HTERT RPE-1 (cell line): Measurements from ENCODE around the gene PPP1R13L.
"Not testable (repeated sequence)": the region's sequence is repeated elsewhere in the genome, so short reads cannot be mapped to it uniquely, and the experiment has no call there.

Experiments
- in situ Hi-C: fragments of 300-500 bp; cut with MboI; formaldehyde crosslinking; loops from 4 replicates; pipeline ENCODE4 v1.14.3; 2020; ENCODE audit warnings: low sequenced_read_pairs

PPP1R13L gene

DNA sequence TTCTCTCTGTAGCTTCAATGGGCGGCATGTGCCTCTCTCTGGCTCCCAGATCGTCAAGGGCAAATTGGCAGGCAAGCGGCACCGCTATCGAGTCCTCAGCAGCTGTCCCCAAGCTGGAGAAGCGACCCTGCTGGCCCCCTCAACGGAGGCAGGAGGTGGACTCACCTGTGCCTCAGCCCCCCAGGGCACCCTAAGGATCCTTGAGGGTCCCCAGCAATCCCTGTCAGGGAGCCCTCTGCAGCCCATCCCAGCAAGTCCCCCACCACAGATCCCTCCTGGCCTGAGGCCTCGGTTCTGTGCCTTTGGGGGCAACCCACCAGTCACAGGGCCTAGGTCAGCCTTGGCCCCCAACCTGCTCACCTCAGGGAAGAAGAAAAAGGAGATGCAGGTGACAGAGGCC lies 3.3 kb upstream of the PPP1R13L start:
- in situ Hi-C loops: no loop called here

DNA sequence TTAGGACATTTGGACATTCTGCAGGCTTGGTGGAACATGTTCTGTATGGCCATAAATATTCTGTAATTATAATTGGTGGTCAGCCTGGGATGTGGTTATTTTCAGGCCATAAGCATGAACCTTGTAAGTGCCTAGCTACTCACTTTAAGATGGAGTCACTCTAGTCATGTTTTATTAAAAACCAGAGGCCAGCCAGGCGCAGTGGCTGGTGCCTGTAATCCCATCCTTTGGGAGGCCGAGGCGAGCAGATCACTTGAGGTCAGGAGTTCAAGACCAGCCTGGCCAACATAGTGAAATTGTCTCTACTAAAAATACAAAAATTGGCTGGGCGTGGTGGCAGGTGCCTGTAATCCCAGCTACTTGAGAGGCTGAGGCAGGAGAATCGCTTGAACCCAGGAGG lies 2.7 kb upstream of the PPP1R13L start:
- in situ Hi-C loops: not testable (repeated sequence)

GRCh38 chr19:45407091-45407375 lies 2.2 kb upstream of the PPP1R13L start:
- in situ Hi-C loops: no loop called here

DNA sequence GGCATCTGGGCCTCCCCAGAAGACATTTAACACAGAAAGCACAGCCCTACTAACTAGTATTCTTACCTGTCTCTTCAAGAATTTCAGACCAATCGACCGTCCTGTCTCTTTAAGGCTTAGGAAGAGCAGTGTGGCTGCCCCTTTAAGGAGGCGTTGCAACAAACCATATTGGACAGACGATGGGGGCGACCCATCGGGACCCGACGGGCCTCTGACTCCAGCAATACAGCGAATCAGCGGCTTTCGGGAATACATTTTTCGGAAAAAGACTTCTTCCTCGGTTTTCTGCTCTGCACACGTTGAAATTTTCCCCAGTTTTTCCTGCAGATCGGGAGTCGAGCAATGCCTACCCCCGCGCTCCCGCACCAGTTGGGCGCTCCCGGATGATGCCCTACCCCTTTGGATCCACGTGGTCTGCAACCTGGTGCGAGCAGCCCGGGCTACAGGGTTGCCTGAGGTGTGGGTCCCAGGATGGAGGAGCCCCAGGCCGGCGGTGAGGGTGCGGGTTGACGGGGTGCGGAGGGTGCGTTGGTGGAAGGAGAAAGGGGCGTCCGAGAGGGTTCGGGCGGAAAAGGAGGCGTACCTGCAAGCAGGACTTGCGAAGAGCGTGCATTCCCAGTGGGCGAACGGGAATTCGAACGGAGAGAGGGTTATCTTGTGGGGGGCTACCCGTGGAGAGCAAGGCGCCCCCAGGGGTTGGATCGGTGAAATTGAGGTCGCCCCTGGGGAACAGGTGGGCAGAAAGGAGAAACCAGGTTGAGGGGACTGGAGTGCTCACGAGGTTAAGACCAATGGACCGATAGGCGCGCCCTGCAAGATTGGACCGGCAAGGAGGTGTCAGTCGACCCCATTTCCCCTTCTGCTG lies 1.6 kb upstream of the PPP1R13L start, which contains the start of gene POLR1G:
Gene POLR1G, plus strand, starts transcription at position 419 of the 865 bp plus-strand sequence. Its CDS starts 53 bp downstream, at position 472.
- in situ Hi-C loops: no loop called here

- in situ Hi-C loops: no loop called here
Measured at GRCh38 chr19:45405435-45406225, 761 bp upstream of the PPP1R13L start.

- in situ Hi-C loops: no loop called here
Measured at GRCh38 chr19:45403781-45404556, 900 bp downstream of the PPP1R13L start.

DNA sequence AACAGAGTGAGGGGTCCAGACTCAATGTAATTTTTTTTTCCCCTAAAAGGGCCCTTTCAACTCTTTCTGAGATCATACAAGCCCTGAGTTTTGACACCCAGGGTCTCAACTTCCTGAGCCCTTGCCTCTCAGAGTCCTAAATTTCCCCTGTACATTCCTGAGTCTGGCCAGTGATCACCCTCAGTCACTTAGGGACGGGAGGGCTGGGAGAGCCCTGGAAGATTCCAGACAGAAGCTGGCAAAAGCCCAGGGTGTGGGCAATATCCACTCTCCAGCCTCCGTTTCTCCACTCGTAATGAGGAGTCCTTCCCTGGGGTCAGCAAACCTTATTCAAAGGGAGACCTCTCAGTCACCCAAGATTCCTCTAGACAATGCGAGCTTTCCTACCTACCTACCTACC lies 1.6 kb downstream of the PPP1R13L start:
- in situ Hi-C loops: no loop called here

DNA sequence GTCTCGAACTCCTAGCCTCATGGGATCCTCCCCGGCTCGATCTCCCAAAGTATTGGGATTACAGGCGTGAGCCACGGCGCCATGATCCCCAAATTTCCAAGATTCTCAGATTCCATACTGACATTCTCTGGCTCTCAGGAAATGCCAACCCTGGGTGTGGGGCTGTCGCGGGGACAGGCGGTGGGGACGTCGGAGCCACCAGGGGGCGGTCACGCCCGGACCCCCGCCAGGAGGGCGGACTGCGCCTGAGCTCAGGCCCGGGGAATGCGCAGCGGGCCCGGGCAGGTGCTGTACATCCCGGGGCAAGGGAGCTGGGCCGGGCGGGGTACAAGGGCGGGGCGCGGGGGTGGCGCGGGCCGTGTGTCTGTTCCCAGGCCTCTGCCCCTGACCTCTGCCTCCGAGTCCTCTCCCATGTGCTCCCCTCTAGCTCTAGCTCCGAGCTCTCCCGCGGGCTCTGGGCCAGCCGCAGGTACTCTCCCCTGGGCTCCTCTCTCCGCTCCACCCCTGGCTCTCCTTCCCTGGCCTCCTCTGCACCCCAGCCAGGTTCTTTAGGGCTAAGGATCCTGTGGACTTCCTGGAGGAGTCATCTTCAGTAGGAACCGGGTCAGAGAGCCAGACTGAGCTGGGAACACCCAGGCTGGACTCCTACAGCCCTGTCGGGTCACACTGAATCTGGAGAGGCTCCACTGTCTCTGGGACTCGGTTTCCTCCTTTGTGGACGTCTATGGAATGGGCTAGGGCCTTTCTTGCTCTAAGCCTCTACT lies 2.4 kb downstream of the PPP1R13L start:
- in situ Hi-C loops: no loop called here

DNA sequence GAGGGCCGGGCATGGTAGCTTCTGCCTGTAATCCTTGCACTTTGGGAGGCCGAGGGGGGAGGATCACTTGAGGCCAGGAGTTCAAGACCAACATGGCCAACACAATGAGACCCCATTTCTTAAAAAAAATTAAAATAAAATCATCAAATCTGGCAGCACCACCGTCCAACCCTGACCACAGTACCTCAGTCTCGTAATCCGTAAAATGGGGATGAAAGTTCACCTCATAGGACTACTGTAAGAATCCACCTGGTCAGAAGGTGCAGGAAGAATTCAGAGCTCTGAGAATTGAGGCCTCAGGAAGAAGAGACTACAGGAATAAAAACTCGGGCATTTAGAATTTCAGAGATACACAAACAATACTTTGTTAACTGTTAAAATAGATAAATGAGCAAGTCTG lies 3.1 kb downstream of the PPP1R13L start:
- in situ Hi-C loops: no loop called here

- in situ Hi-C loops: no loop called here
Measured at GRCh38 chr19:45400192-45400591, 4.7 kb downstream of the PPP1R13L start.

- in situ Hi-C loops: no loop called here
Measured at GRCh38 chr19:45395821-45396617, 8.8 kb downstream of the PPP1R13L start.

DNA sequence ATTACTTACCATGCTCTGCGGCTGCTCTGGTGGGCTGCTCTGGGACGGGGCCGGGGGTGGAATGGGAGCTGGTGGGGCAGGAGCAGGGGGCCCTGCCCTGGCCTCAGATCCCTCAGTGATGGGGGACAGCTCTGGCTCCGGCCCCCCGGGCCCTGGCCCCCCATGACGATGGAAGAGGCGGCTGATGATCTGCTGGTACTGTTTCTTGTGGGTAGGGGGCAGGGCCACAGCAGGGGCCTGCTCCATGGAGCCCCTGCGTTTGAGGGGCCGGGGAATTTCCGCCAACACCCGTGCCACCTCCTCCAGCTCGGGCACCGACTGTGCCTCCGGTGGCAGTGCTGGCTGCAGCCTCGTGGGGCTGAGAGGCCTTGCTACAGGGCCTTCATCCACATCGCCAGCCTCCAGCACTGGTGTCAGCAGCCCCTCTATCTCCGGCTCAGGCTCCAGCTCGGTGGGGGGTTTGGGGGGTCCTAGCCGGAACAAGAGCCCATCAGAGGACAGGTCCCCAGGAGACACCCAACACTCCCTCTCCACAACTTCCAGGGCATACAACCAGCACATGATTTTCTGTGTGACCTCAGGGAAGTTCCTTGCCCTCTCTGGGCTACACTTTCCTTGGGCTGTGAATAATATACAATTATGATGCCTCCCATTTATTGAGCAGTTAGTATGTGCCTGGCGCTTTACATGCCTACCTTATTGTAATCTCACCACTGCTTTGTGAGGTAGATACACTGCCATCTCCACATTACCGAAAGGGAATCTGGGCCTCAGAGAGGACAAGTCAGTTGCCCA lies 12.8 kb downstream of the PPP1R13L start:
- in situ Hi-C loops: no loop called here

DNA sequence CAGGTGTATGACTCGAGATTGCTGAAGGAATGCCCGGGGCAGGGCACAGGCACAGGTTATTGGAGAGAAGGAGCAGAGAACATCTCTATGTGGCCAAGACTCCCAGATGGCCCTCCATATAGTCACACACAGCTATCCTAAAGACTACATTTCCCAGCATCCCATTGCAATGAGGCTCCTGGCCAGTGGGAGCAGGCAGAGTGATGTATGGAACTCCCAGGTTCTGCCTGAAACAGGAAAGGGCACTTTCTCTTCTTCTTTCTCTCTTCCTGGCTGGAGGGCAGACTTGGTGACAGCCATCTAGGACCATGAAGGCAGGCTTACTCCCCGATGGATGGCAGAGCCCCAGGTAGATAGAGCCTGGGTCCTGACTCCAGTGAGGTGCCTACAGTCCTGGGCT lies 13.5 kb downstream of the PPP1R13L start:
- in situ Hi-C loops: no loop called here

- in situ Hi-C loops: no loop called here
Measured at GRCh38 chr19:45385392-45386221, 19.3 kb downstream of the PPP1R13L start.

- in situ Hi-C loops: no loop called here
Measured at GRCh38 chr19:45382426-45382825, 22.4 kb downstream of the PPP1R13L start.

DNA sequence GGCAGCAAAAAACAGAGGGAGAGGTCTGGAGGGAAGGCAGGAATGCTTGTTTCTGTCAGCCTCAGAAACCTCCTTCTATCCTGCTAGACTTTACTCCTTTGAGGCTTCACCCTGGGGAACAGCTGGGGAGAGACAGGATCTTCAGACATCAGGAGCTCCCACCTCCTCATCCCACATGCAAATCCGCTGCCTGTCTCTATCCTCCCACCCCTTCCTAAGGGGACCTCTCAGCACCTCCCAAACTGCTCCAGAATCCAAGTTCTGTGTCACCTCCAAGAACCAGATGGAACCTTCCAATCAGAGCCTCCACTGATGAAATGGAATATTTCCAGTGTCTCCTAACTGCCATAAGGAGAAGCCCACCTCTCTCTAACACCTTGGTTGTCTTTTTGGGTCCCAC lies 24.8 kb downstream of the PPP1R13L start:
- in situ Hi-C loops: no loop called here

DNA sequence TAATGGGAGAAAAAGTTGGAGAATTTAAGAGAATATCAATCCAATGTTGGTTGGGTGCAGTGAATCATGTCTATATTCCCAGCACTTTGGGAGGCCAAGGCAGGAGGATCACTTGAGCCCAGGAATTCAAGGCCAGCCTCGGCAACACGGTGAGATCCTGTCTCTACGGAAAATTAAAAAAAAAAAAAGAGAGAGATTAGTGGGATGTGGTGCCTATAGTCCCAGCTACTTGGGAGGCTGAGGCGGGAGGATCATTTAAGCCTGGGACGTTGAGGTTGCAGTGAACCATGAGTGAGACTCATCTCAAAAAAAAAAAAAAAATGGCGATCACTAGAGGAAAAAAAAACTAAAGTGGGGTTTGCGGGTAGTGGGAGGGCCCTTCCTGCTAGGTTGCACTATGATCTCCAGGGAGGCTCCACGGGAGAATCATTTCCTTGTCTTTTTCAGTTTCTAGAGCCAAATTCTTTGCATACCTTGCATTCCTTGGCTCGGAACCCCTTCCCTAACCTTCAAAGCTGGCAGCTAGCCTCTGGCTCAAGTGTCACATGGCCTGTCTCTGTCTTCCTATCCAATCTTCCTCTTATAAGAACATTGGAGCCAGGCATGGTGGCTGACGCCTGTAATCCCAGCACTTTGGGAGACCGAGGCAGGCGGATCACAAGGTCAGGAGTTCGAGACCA lies 28.7 kb downstream of the PPP1R13L start:
- in situ Hi-C loops: no loop called here
